ENCODE results near the gene FHOD3. TPM values are rescaled to one million over a fixed set of nuclear protein-coding genes. Genes with fewer than 3 reads are reported as not detected.

FHOD3 gene
- total RNA-seq, 2 donors from 2014 or later, result not detected

GRCh38 chr18:36399055-36399454 is 101.5 kb downstream of the FHOD3 start:
- no peak for ATAC-seq
- no peak for DNase-seq (ENCODE audit: low spot score in 2 of 2)
- H3K9me3 Mint-ChIP-seq, result peaks cover 2 to 7% of the 10 kb centered on the region in 2 donors
- no peaks in the 10 kb centered on the region for H3K36me3 Mint-ChIP-seq
- H3K27ac Mint-ChIP-seq, result no peak overlapping the region

GRCh38 chr18:36401462-36401861 is 103.9 kb downstream of the FHOD3 start:
- Mint-ChIP-seq H3K36me3 (no peaks in the 10 kb centered on the region), H3K27ac (no peak overlapping the region), H3K9me3 (peaks cover 0 to 7% of the 10 kb centered on the region in 2 donors)
- DNase-seq (ENCODE audit: low spot score in 2 of 2) (no peak), ATAC-seq (no peak)

DNA sequence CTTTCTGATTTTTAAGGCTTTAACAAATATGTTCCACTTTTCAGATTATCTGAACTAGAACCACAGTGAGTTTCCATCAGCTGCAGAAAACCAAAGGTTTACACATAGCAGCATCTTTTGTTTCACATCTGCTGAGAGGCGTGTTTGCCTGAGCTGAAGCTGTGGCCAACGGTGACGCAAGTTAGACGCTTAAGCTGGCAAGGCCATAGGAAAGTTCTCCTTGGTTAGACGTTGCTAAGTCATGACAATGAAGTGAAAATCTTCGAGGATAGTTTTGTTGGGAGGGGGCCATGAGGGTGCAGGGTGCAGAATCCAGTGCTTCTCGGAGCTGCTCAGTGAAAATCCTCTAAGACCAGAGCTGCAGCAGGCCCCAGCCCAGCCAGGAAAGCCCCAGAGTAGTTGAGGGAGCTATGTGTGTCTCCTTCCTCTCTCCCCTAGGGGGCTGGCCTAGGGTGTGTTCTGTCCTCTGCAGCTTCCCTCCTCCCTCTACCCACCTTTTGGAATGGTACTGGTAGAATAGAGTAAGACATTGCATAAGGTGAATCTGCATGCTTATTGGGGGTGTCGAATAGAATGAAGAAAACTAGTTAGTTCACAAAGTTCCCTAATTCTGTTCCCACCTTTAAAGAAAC is 105.4 kb downstream of the FHOD3 start:
- Mint-ChIP-seq H3K27ac (no peak overlapping the region), H3K9me3 (no peaks in the 10 kb centered on the region), H3K36me3 (no peaks in the 10 kb centered on the region)
- no peak for ATAC-seq
- DNase-seq (ENCODE audit: low spot score in 2 of 2), result no peak

GRCh38 chr18:36403896-36404820 is 106.6 kb downstream of the FHOD3 start:
- H3K27ac Mint-ChIP-seq, result no peak overlapping the region
- DNase-seq (ENCODE audit: low spot score in 2 of 2) (no peak), ATAC-seq (no peak)
- no peaks in the 10 kb centered on the region for H3K36me3 Mint-ChIP-seq
- H3K9me3 Mint-ChIP-seq, result no peaks in the 10 kb centered on the region

DNA sequence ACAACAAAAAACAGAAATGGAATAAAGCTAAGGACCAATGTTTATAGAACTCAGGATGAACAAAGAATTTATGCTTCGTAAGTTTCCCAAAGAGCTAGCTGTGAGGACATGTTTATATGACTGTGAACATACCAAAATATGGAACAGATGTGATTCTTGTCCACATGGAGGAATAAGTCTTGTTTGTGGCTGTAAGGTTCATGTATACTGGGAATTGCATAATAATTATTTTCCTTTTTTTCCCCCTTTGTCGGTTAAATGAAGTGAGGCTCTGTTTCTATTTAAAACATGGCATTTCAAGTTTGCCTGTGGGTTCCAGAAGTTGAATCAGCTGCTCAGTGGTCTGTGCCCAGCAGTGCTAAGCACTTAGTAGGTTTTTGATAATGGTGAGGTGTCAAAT is 108.1 kb downstream of the FHOD3 start:
- no peak for DNase-seq (ENCODE audit: low spot score in 2 of 2)
- no peak overlapping the region for H3K27ac Mint-ChIP-seq
- H3K36me3 Mint-ChIP-seq, result no peaks in the 10 kb centered on the region
- no peaks in the 10 kb centered on the region for H3K9me3 Mint-ChIP-seq
- no peak for ATAC-seq

DNA sequence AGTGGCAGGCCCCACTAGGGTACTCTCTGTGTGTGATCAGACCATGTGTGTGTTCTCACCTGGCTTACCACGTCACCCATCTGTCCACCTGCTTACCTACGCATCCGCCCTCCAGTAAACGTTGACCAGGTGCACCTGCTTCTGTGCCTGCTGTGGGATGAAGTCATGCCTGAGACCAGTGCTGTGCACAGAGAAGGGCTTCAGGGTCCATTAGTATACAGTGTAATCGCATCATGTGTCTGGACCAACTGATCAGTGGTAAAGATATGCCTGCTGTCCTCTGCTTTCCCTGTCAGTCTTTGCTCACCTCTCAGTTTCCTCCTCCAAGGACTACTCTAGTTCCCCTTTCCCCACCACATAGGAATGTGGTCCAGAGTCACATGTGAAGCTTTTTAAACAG is 109.3 kb downstream of the FHOD3 start:
- Mint-ChIP-seq H3K36me3 (no peaks in the 10 kb centered on the region), H3K9me3 (no peaks in the 10 kb centered on the region), H3K27ac (no peak overlapping the region)
- ATAC-seq (no peak), DNase-seq (ENCODE audit: low spot score in 2 of 2) (no peak)

- H3K36me3 Mint-ChIP-seq, result no peaks in the 10 kb centered on the region
- ATAC-seq (no peak), DNase-seq (ENCODE audit: low spot score in 2 of 2) (no peak)
- H3K9me3 Mint-ChIP-seq, result no peaks in the 10 kb centered on the region
- no peak overlapping the region for H3K27ac Mint-ChIP-seq
These were observed 111.1 kb downstream of the FHOD3 start for GRCh38 chr18:36408606-36409005.

DNA sequence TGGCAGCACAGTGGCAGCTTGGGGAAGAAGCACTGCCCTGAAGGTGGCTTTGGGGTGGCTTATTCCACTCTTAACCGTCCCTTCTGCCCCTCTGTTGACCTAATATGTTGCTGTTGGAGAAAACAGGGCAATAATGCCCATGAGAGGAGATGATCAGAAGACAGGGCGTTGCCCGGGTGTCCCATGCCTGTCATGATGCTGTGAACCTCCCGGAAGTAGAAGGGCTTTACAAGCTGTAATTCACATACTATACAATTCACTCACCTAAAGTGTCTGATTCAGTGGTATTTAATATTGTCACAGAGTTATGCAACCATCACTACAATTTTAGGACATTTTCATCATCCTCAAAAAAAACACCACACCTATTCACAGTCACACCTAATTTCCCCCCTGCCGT is 112.3 kb downstream of the FHOD3 start:
- no peaks in the 10 kb centered on the region for H3K36me3 Mint-ChIP-seq

DNA sequence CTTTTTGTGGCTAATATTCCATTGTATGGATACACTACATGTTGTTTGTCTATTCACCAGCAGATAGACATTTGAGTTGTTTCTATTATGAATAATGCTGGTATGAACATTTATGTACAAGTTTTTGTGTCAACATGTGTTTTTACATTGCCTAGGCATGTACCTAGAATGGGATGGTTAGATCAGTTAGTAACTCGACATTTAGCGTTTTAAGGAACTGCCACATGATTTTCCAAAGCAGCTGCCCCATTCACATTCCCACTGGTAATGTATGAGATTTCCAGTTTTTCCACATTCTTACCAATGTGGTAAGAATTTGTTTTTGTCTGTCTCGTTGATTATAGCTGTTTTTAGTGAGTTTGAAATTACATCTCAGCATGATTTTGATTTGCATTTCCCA is 112.8 kb downstream of the FHOD3 start:
- DNase-seq (ENCODE audit: low spot score in 2 of 2), result no peak
- Mint-ChIP-seq H3K9me3 (no peaks in the 10 kb centered on the region), H3K27ac (no peak overlapping the region), H3K36me3 (no peaks in the 10 kb centered on the region)
- ATAC-seq, result no peak

More for the DNA sequence above, 112.3 kb downstream of the FHOD3 start:
- H3K9me3 Mint-ChIP-seq, result no peaks in the 10 kb centered on the region
- DNase-seq (ENCODE audit: low spot score in 2 of 2), result no peak
- H3K27ac Mint-ChIP-seq, result no peak overlapping the region
- ATAC-seq, result no peak

DNA sequence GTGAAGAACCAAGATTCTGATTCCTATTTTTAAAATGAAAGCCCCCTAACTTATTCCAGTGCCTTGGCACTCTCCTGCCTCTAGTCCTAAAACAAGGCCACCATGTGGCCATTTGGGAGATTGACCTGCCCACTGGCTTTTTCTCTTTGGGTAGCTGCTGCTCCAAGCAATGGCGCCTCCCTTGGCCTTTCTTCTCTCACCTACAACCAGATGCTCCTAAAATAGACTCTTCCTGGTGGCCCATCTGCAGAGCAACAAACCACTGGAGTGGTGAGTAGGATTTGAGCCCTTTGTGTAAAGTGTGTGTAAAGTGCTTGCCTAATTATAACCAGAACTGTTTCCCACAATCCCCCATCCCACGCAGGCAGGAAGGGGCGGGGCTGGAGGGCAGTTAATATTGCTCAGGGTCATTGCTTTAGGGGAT is 114.2 kb downstream of the FHOD3 start:
- Mint-ChIP-seq H3K9me3 (no peaks in the 10 kb centered on the region), H3K27ac (no peak overlapping the region), H3K36me3 (no peaks in the 10 kb centered on the region)
- ATAC-seq, result no peak
- DNase-seq (ENCODE audit: low spot score in 2 of 2), result no peak

DNA sequence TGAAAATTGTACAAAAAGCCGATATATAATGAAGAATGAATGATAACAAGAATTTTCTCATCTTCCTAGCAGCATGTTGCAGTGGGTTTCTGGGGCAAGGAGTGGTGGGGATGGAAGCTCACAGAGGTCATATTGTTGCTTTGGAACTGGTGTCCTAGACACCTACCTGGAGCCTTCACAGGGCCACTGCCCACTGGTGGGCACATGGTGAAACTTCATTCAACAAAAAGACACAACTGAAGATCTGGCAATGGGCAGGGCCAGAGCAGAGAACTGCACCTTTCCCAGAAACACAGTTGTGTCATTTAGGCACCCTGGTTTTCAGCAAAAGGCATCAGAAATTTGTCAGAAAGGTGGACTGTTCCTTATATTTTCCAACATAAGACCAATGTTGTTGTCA is 115.3 kb downstream of the FHOD3 start:
- DNase-seq (ENCODE audit: low spot score in 2 of 2), result no peak
- H3K27ac Mint-ChIP-seq, result no peak overlapping the region
- no peak for ATAC-seq
- no peaks in the 10 kb centered on the region for H3K9me3 Mint-ChIP-seq
- H3K36me3 Mint-ChIP-seq, result no peaks in the 10 kb centered on the region

DNA sequence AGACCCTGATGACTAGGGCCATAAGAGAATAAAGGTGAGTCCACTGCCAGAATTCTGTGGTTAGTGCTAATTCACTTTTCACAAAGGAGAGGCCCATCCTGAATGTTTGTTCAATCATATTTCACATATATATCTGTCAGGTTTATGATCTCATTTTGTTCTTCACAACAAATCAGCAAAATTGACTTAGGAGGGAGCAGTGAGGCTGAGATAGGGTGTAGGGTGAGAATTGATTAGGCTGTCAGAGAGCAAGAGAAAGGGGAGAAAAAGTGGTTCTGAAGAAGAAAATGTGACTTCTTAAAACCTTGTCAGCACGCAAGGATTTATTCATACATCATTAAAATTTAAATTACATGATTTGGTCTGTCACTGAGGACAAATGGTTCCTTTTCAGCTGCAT is 117.7 kb downstream of the FHOD3 start:
- DNase-seq (ENCODE audit: low spot score in 2 of 2) (no peak), ATAC-seq (no peak)
- Mint-ChIP-seq H3K9me3 (no peaks in the 10 kb centered on the region), H3K27ac (no peak overlapping the region), H3K36me3 (no peaks in the 10 kb centered on the region)

DNA sequence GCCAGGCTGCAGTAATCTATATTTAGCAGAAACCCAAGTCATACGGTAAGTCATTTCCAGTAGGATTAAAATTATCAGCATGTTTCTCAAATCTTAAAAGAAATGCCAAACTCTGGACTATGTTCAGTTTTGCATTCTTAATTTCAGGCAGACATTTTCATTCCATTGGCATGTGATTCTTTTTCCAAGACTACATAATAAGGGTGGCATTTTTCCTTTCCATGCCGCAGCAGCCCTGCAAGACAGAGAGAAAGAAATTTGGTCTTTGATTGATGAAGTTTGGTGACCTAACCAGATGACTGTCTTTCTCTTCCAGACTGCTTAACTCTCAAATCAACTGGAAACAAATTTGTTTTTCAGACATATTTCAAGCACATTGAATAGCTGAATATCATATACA is 118.1 kb downstream of the FHOD3 start:
- Mint-ChIP-seq H3K9me3 (no peaks in the 10 kb centered on the region), H3K27ac (no peak overlapping the region), H3K36me3 (no peaks in the 10 kb centered on the region)
- no peak for DNase-seq (ENCODE audit: low spot score in 2 of 2)
- ATAC-seq, result no peak

- no peaks in the 10 kb centered on the region for H3K9me3 Mint-ChIP-seq
- no peaks in the 10 kb centered on the region for H3K36me3 Mint-ChIP-seq
- H3K27ac Mint-ChIP-seq, result no peak overlapping the region
- ATAC-seq (no peak), DNase-seq (ENCODE audit: low spot score in 2 of 2) (no peak)
These were observed 121.8 kb downstream of the FHOD3 start for GRCh38 chr18:36419188-36419899.

- no peaks in the 10 kb centered on the region for H3K9me3 Mint-ChIP-seq
- no peak overlapping the region for H3K27ac Mint-ChIP-seq
- no peaks in the 10 kb centered on the region for H3K36me3 Mint-ChIP-seq
- peak; percentile 80 to 93 for ATAC-seq
- DNase-seq (ENCODE audit: low spot score in 2 of 2), result no peak
These were observed 122.5 kb downstream of the FHOD3 start for GRCh38 chr18:36419900-36420531.

GRCh38 chr18:36420826-36421225 is 123.3 kb downstream of the FHOD3 start:
- Mint-ChIP-seq H3K36me3 (no peaks in the 10 kb centered on the region), H3K27ac (no peak overlapping the region), H3K9me3 (no peaks in the 10 kb centered on the region)
- DNase-seq (ENCODE audit: low spot score in 2 of 2) (no peak), ATAC-seq (no peak)

- DNase-seq (ENCODE audit: low spot score in 2 of 2) (no peak), ATAC-seq (no peak)
- Mint-ChIP-seq H3K9me3 (no peaks in the 10 kb centered on the region), H3K36me3 (no peaks in the 10 kb centered on the region), H3K27ac (no peak overlapping the region)
These were observed 127.2 kb downstream of the FHOD3 start for GRCh38 chr18:36424741-36425142.
